ENCODE data around the gene EXO5. TPM values are rescaled to one million over a fixed set of nuclear protein-coding genes. Genes with fewer than 3 reads are reported as not detected.
A peak's percentile ranks its signal among the peaks of the same experiment; 100 is the strongest.

The EXO5 gene
- total and polyA plus RNA-seq, 2 of the 13 experiments (the other 11 are each of a cell fraction or from before 2014, with no cell fraction given), result 9.9 to 20.5 TPM

GRCh38 chr1:40531381-40532061 is 23.0 kb downstream of the EXO5 start, which contains the start of gene ZNF684 (continued):
- TF ChIP-seq E2F5 (CRISPR knock-in tag; conservative IDR thresholded peaks at IDR 0.05) (peak; percentile 86; the same call in 1 of the 2 replicates), SRF (IDR thresholded peaks at IDR 0.05; ENCODE audit: low read depth, low read length) (peak; percentile 30; the same call in 1 of the 2 replicates), REPIN1 (CRISPR knock-in tag; IDR thresholded peaks at IDR 0.05; ENCODE audit: borderline replicate concordance, low read depth) (peak; percentile 82; the same call in 1 of the 2 replicates), CHD4 (IDR thresholded peaks at IDR 0.05; ENCODE audit: borderline replicate concordance, low read length) (no peak; the same call in 1 of the 2 replicates), ZNF800 (CRISPR knock-in tag; IDR thresholded peaks at IDR 0.05) (peak; percentile 27; the same call in 1 of the 2 replicates), MED1 (CRISPR knock-in tag; IDR thresholded peaks at IDR 0.05) (no peak; the same call in 1 of the 2 replicates), RXRA (CRISPR knock-in tag; IDR thresholded peaks at IDR 0.05) (peak; percentile 42; the same call in 1 of the 2 replicates), PRDM10 (CRISPR knock-in tag; IDR thresholded peaks at IDR 0.05; ENCODE audit: low read depth) (peak; percentile 75; the same call in 1 of the 2 replicates), FOXO1 (CRISPR knock-in tag; IDR thresholded peaks at IDR 0.05) (peak; percentile 59; the same call in 1 of the 2 replicates), ZKSCAN8 (CRISPR knock-in tag; IDR thresholded peaks at IDR 0.05; ENCODE audit: borderline replicate concordance) (no peak), ZGPAT (CRISPR knock-in tag; IDR thresholded peaks at IDR 0.05) (0 out of 2 replicates have a peak, but pooled peaks have one; percentile 27), KAT2B (IDR thresholded peaks at IDR 0.05; ENCODE audit: borderline replicate concordance, low read depth, low read length) (no peak), ZKSCAN5 (CRISPR knock-in tag; IDR thresholded peaks at IDR 0.05) (no peak), ZBTB1 (CRISPR knock-in tag; IDR thresholded peaks at IDR 0.05; ENCODE audit: borderline replicate concordance) (no peak), SIN3A (IDR thresholded peaks at IDR 0.05; ENCODE audit: borderline replicate concordance, low read depth, low read length) (peak; percentile 94), ATRX (CRISPR knock-in tag; IDR thresholded peaks at IDR 0.05; ENCODE audit: borderline replicate concordance) (no peak), ZNF749 (CRISPR knock-in tag; IDR thresholded peaks at IDR 0.05; ENCODE audit: borderline replicate concordance) (no peak), ZNF607 (CRISPR knock-in tag; IDR thresholded peaks at IDR 0.05; ENCODE audit: borderline replicate concordance) (no peak), SUZ12 (IDR thresholded peaks at IDR 0.05; ENCODE audit: low read depth, low read length) (peak; percentile 53), ZFX (CRISPR knock-in tag; IDR thresholded peaks at IDR 0.05; ENCODE audit: low read depth) (peak; percentile 74), IRX3 (CRISPR knock-in tag; IDR thresholded peaks at IDR 0.05; ENCODE audit: borderline replicate concordance, low read depth) (no peak), ZNF891 (CRISPR knock-in tag; IDR thresholded peaks at IDR 0.05) (peak; percentile 82; the same call in 1 of the 2 replicates)
